HG02571 (cell line): ENCODE results near the gene SMAD3.

Source experiments
- ATAC-seq: cut with Tn5 transposase; IDR thresholded peaks from one replicate; pipeline ENCODE4 v1.9.1; 2021; ENCODE audit warnings: mild to moderate bottlenecking, moderate library complexity; ENCODE audit not compliant: unreplicated experiment

The SMAD3 gene

DNA sequence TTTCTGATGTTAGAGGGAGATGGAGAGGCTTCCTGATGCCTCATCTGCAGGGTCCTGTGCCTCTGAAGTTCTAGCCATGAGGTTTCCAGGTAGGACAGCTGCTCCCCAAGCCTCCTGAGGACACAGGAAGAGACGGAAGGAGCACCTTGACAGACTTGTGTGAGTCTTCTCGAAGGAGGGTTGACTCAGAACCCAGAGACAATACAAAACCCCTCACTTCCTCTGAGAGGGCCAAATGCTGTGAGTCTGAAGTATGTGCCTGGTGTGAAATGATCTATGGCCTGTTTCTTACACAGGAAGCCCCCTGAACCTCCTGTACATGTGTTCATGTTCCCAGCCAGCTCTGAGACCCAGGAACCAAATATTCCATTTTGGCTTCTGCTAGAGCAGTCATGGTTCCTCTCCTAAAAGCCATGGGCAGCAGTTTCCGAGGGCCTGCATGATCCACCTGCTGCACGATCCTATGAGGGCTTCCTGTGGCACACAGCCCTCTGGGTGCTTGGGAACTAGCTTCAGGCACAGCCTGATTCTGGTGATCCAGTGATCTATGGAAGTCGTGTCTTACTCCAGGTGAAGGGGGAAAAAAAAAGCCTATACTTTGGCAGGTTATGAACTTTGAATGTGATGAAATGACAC lies 126.9 kb downstream of the SMAD3 start:
- no peak for ATAC-seq

- ATAC-seq = no peak
Measured at GRCh38 chr15:67193223-67193990, 128.0 kb downstream of the SMAD3 start.

GRCh38 chr15:67194171-67195114 lies 129.0 kb downstream of the SMAD3 start:
- no peak for ATAC-seq

DNA sequence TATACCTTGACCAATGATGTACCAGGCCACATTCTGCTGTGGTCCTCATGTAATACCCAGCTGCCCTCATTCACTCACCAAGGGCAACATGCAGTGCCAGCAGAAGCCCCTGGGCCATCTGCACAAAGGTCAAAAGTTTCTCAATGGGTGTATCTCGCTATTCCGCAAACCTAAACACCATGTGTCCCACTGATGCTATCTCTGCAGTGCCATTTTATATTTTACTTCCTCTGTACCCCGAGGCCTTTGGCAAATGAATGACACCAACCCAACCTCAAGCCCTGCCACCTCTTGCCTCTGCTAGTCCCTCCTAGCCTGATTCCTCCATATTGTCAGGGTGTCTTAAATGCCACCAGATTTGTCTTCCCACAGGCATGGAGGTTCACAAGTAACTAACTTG lies 129.9 kb downstream of the SMAD3 start:
- no peak for ATAC-seq

GRCh38 chr15:67196222-67196621 lies 130.8 kb downstream of the SMAD3 start:
- no peak for ATAC-seq

GRCh38 chr15:67196672-67197363 lies 131.4 kb downstream of the SMAD3 start:
- no peak for ATAC-seq

GRCh38 chr15:67197364-67197695 lies 131.9 kb downstream of the SMAD3 start:
- ATAC-seq = no peak

DNA sequence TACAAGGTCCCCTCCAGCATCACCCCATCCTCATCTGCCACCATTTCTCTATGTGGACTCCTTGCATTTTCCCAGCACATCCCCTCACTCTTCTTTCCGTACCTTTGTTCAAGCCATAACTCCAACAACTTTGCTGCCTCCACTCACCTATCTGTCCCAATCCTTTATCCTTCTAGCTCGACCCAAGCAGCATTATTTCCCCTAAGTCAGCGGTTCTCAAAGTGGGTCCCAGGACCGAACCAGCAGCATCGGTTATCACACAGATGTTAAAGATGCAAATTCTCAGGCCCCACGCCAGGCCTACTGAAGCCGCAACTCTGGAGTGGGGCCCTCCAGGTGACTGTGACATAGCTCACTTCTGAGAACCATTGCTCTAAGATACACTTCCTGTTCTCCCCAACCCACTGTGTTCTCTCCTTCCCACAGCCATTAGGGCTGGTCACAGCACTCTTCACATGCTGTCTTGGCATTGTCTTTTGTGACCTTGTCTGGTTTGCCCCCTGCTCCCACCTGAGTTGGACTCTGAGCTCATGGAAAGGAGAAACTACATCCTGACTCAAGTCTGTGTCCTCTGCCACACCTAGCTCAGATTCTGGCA lies 132.9 kb downstream of the SMAD3 start:
- no peak for ATAC-seq

- ATAC-seq = no peak
Measured at GRCh38 chr15:67199391-67199790, 134.0 kb downstream of the SMAD3 start.

DNA sequence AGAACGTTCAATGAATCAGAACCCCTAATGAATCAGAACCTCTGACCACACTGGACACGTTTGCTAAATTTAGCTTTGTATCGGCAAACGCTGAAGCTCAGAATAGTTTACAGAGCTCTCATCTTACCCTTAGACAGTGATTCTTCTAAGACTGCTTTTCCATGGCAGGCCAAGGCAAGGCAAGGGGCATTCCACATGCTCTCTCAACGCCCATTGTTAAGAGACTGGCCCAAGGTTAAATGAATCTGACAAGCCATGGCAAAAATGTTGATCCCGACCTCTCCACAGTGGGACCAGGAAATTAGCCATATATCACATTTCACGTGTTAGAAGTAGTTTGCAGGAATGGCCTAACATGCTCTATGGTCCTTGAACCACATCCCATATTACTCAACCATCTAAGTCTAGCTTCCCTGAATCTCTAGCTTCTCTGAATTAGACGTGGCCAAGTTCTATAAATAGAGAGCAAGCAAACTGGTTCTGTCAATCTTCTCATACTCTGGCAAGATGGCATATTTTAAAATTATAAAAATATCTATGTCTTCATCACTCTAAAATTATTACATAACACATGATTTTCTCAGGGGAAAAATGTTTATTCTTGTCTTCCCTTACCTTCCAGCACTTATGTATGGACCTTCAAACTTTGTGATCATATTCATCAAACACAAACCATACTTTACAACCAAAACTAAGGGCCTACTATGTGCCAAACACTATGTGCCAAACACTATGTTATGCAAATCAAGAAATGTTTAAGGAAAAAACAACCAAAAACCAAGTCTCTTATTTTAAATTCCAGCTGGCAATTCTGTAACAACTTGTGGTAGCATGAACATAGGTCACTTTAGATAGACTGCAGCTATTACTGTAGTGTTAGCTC lies 134.7 kb downstream of the SMAD3 start:
- no peak for ATAC-seq

DNA sequence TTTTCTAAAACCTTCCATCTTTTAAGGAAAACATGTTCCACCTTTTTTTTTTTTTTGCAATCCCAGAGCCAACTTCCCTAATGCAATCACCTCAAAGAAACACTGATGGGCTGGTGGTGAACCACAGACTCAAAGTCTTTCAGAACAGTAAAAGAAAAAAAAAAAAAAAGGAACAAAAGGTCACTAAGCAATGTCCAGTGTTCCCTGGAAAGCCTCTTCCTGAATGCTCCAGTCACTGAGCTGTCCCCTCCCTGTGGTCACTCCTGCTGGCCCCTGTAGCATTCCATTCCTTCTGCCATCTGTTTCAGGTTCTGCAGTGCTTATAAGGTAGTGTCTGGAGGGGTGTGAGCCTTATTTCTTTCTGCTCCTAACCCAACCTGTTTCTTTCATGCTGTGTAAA lies 135.7 kb downstream of the SMAD3 start:
- ATAC-seq = no peak

GRCh38 chr15:67202091-67202490 lies 136.7 kb downstream of the SMAD3 start:
- ATAC-seq = no peak

DNA sequence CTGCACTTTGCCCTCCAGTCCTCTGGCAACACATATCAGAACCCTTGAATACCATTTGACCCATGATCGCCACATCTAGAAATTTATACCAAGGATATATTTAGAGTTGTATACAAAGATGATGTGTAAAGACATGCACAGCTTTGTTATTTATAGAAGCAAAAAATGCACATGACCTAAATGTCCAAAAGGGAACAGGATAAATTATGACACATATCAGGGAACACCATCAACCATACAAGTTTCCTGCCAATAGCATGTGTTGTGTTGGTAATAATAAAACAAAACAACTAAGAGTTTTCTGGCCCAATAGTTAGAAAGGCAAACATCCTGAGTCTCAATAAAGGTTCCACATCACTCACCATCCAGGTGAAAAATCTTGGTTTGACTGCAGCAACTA lies 137.6 kb downstream of the SMAD3 start:
- no peak for ATAC-seq

GRCh38 chr15:67207555-67208207 lies 142.3 kb downstream of the SMAD3 start:
- ATAC-seq = no peak

DNA sequence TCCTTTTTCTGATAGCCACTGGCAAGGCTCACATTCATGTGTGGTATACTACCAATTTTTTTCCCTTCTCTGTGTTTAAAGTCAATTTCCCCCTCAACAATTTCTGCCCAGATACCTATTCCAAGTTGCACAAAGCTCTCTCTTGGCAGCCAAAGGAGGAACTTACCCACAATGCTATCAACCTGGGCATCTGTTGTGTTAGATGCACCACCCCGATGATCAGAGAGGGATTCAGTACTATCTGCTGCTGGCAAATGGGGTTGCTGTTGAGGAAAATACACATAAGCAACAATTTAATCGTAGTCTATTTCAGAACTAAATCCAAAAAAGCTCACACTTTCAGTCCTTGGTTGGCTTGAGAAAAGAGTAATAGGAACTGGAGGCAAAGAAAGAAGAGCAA lies 143.0 kb downstream of the SMAD3 start:
- no peak for ATAC-seq

- no peak for ATAC-seq
Measured at GRCh38 chr15:67210555-67211168, 145.3 kb downstream of the SMAD3 start.

DNA sequence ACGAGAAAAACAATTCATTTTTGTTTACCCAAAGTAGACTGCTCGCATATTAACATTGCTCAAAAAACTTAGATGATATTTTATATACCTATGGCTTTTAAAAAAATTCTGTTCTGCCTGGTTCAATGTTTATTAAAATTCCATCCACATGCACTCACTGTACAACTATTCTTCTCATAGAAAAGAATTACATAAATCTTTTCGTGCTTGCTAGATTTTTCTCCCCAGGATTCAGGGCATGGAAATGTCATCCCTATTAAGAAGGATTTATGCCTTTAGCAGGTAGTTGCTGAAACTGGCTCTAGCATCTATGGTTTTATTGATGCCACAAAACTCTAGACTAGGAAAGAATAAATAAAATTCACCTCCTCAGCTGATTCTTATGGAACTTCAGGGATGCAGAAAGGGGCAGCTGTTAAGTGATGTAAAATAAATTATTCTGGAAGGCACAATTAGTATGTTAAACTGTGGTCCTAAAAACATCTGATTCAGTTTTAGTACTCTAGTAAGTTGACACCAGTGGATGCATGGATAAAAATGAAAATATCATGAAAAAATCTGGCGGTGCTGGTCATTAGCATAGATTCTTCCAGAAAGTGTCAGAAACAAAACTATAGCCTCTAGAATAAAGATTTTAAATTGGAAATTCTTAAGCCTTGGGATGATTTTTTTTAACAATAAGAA lies 147.4 kb downstream of the SMAD3 start:
- ATAC-seq = no peak

- no peak for ATAC-seq
Measured at GRCh38 chr15:67215102-67215501, 149.7 kb downstream of the SMAD3 start.
